A673 (cell line): ENCODE results near the gene ANKRD44. TPM values are rescaled to one million over a fixed set of nuclear protein-coding genes. Genes with fewer than 3 reads are reported as not detected.

Experiments
- BruUV-seq: library from RNA; stranded (reverse); fragments of 400-500 nt; replicated peaks from 2 replicates; lab custom pipeline; 2021; lab: Mats Ljungman, UMichigan
- CTCF ChIA-PET: fragments of 300-600 bp; sonication (Branson Sonifier 250); formaldehyde crosslinking; loops from one replicate; lab custom pipeline; 2022; ENCODE audit warnings: antibody characterized with exemption; lab: Charles Lee
- POLR2A ChIA-PET: fragments of 300-600 bp; sonication (Branson Sonifier 250); formaldehyde crosslinking; loops from one replicate; lab custom pipeline; 2022; ENCODE audit warnings: antibody characterized with exemption; ENCODE audit not compliant: low non-redundant PET; lab: Charles Lee
- DNase-seq: peaks from one replicate; pipeline ENCODE4 v3.0.0-alpha.2; 2015; ENCODE audit warnings: low spot score
- H3K27ac ChIP-seq: fragments of 200-600 bp; sonication (generic); 2 replicates; pipeline ENCODE4 v1.5.1; 2016; ENCODE audit warnings: mixed run types, low read depth, mild to moderate bottlenecking, mixed read lengths, antibody characterized with exemption, low read length; ENCODE audit not compliant: poor library complexity, severe bottlenecking
- H3K27me3 ChIP-seq: fragments of 200-600 bp; sonication (generic); replicated peaks from 2 replicates; pipeline ENCODE4 v1.6.1; 2017; ENCODE audit warnings: mixed run types, low read depth, mild to moderate bottlenecking, mixed read lengths, antibody characterized with exemption, low read length; ENCODE audit not compliant: insufficient read depth, poor library complexity
- H3K36me3 ChIP-seq: fragments of 200-600 bp; sonication (generic); 2 replicates; pipeline ENCODE4 v1.6.1; 2016; ENCODE audit warnings: mixed run types, mild to moderate bottlenecking, mixed read lengths, antibody characterized with exemption, low read length; ENCODE audit not compliant: insufficient read depth, poor library complexity, severe bottlenecking
- H3K4me1 ChIP-seq: fragments of 200-600 bp; sonication (generic); 2 replicates; pipeline ENCODE4 v1.6.1; 2017; ENCODE audit warnings: mixed run types, mild to moderate bottlenecking, mixed read lengths, antibody characterized with exemption, low read length; ENCODE audit not compliant: insufficient read depth, poor library complexity, severe bottlenecking
- H3K4me3 ChIP-seq: fragments of 200-600 bp; sonication (generic); 2 replicates; pipeline ENCODE4 v1.5.1; 2016; ENCODE audit warnings: low read depth, mixed run types, mild to moderate bottlenecking, mixed read lengths, low read length; ENCODE audit not compliant: poor library complexity, severe bottlenecking
- H3K9me3 ChIP-seq: fragments of 200-600 bp; sonication (generic); 2 replicates; pipeline ENCODE4 v1.6.1; 2016; ENCODE audit warnings: mixed run types, low read depth, mild to moderate bottlenecking, mixed read lengths, antibody characterized with exemption, low read length; ENCODE audit not compliant: poor library complexity, severe bottlenecking
- CTCF ChIP-seq: fragments of 300-800, 200-600 bp; sonication (generic); conservative IDR thresholded peaks from 2 replicates; pipeline ENCODE4 v1.5.1; 2017; ENCODE audit warnings: low read depth, mild to moderate bottlenecking, antibody characterized with exemption, low read length, moderate library complexity, mixed read lengths
- EZH2 ChIP-seq: fragments of 200-600 bp; sonication (generic); IDR thresholded peaks from 2 replicates; pipeline ENCODE4 v1.6.1; 2017; ENCODE audit warnings: borderline replicate concordance, low read depth, mild to moderate bottlenecking, mixed read lengths, antibody characterized with exemption, low read length; ENCODE audit not compliant: poor library complexity, severe bottlenecking
- intact Hi-C: fragments of 100-400 bp; cut with micrococcal nuclease; formaldehyde crosslinking; loops from one replicate; pipeline ENCODE4 v1.10.0; 2022; ENCODE audit not compliant: unreplicated experiment
- total RNA-seq: library from RNA; stranded (reverse); gene quantifications from 2 replicates; pipeline ENCODE4 v1.2.3, GENCODE V29; 2021

ANKRD44 gene
- total RNA-seq, 1 experiment from 2014 or later = 17.0 TPM

GRCh38 chr2:197264332-197264731 lies 46.2 kb downstream of the ANKRD44 start:
- Histone ChIP-seq H3K36me3 (no peaks in the 10 kb centered on the region), H3K27ac (no peak overlapping the region), H3K4me3 (no peak overlapping the region), H3K4me1 (peaks cover 10% of the 10 kb centered on the region), H3K27me3 (no peaks in the 10 kb centered on the region), H3K9me3 (no peaks in the 10 kb centered on the region)
- BruUV-seq = no TSS peak
- intact Hi-C loops = no loop called here
- TF ChIP-seq CTCF (no peak), EZH2 (no peak)
- ChIA-PET POLR2A (no interaction called here), CTCF (no interaction called here)
- DNase-seq = no peak

GRCh38 chr2:197263077-197263476 lies 47.5 kb downstream of the ANKRD44 start:
- Histone ChIP-seq H3K4me3 (no peak overlapping the region), H3K27me3 (no peaks in the 10 kb centered on the region), H3K4me1 (peaks cover 10% of the 10 kb centered on the region), H3K9me3 (no peaks in the 10 kb centered on the region), H3K36me3 (no peaks in the 10 kb centered on the region), H3K27ac (no peak overlapping the region)
- TF ChIP-seq CTCF (no peak), EZH2 (no peak)
- no peak for DNase-seq
- intact Hi-C loops = no loop called here
- CTCF ChIA-PET = no interaction called here
- POLR2A ChIA-PET = interaction anchor here (0.6 kb wide), 1 partner anchor 357 kb away, joined by 3 read pairs; no protein-coding TSS in a partner anchor
- BruUV-seq = no TSS peak

- TF ChIP-seq EZH2 (no peak), CTCF (no peak)
- POLR2A ChIA-PET = no interaction called here
- peak overlapping the region; percentile 26 for H3K27ac ChIP-seq
- DNase-seq = peak; percentile 24
- H3K4me1 ChIP-seq = peaks cover 15% of the 10 kb centered on the region
- CTCF ChIA-PET = no interaction called here
- no peaks in the 10 kb centered on the region for H3K9me3 ChIP-seq
- H3K27me3 ChIP-seq = no peaks in the 10 kb centered on the region
- no TSS peak for BruUV-seq
- intact Hi-C loops = no loop called here
- H3K36me3 ChIP-seq = no peaks in the 10 kb centered on the region
- H3K4me3 ChIP-seq = no peak overlapping the region
Measured at GRCh38 chr2:197261808-197262226, 48.8 kb downstream of the ANKRD44 start.
